GM10248 (cell line): Measurements from ENCODE around the gene TTLL5.
A peak's percentile ranks its signal among the peaks of the same experiment; 100 is the strongest.

Experiments
- CTCF ChIA-PET: fragments of 300-600 bp; sonication (Branson Sonifier 250); formaldehyde crosslinking; extraction: SDS; loops from one replicate; lab custom pipeline; 2021; ENCODE audit warnings: antibody characterized with exemption; lab: Yijun Ruan, JAX
- POLR2A ChIA-PET: fragments of 350-650 bp; sonication (Branson Sonifier 250); formaldehyde crosslinking; extraction: SDS; loops from one replicate; lab custom pipeline; 2020; ENCODE audit warnings: antibody characterized with exemption; lab: Yijun Ruan, JAX
- DNase-seq: peaks from one replicate; pipeline ENCODE4 v3.0.0; 2012; ENCODE audit errors: extremely low spot score
- CTCF ChIP-seq: IDR thresholded peaks from 2 replicates; pipeline ENCODE4 v1.5.1; 2012; ENCODE audit warnings: mild to moderate bottlenecking, low read depth; ENCODE audit errors: extremely low read depth, missing control alignments, control extremely low read depth

TTLL5 gene

GRCh38 chr14:75717729-75718128 is 56.7 kb downstream of the TTLL5 start:
- no peak for DNase-seq
- TF ChIP-seq CTCF: no peak
- ChIA-PET CTCF (interaction anchor here (1.7 kb wide), 1 partner anchor 8 kb away, joined by 11 read pairs; no protein-coding TSS in a partner anchor), POLR2A (no interaction called here)

GRCh38 chr14:75718199-75718598 is 57.2 kb downstream of the TTLL5 start:
- CTCF ChIA-PET: interaction anchor here (1.7 kb wide), 1 partner anchor 9 kb away, joined by 11 read pairs; no protein-coding TSS in a partner anchor
- no peak for DNase-seq
- POLR2A ChIA-PET: interaction anchor here (0.7 kb wide), 1 partner anchor 245 kb away, joined by 3 read pairs; no protein-coding TSS in a partner anchor
- TF ChIP-seq CTCF: no peak

GRCh38 chr14:75720116-75720515 is 59.1 kb downstream of the TTLL5 start:
- ChIA-PET POLR2A (no interaction called here), CTCF (interaction anchor here (1.1 to 2.2 kb wide), 4 partner anchors 10 to 262 kb away, joined by 3 to 15 read pairs (median 4); partner anchors contain the start of gene TGFB3)
- no peak for TF ChIP-seq CTCF
- DNase-seq: no peak

- CTCF ChIA-PET: interaction anchor here (0.9 to 2.2 kb wide), 5 partner anchors 11 to 261 kb away, joined by 3 to 15 read pairs (median 4); partner anchors contain the start of gene TGFB3
- no peak for TF ChIP-seq CTCF
- POLR2A ChIA-PET: no interaction called here
- no peak for DNase-seq
Measured at GRCh38 chr14:75720842-75721498, 59.9 kb downstream of the TTLL5 start.

GRCh38 chr14:75723716-75724115 is 62.7 kb downstream of the TTLL5 start:
- ChIA-PET POLR2A (no interaction called here), CTCF (interaction anchor here (1.5 to 3.2 kb wide), 3 partner anchors 14 to 326 kb away, joined by 3 to 24 read pairs (median 4); no protein-coding TSS in a partner anchor)
- TF ChIP-seq CTCF: no peak
- no peak for DNase-seq

- CTCF ChIA-PET: interaction anchor here (1.6 to 3.2 kb wide), 4 partner anchors 12 to 255 kb away, joined by 3 to 24 read pairs (median 4); no protein-coding TSS in a partner anchor
Measured at GRCh38 chr14:75724414-75725204, 63.6 kb downstream of the TTLL5 start.

More at GRCh38 chr14:75724414-75725204, 63.6 kb downstream of the TTLL5 start:
- DNase-seq: peak; percentile 8
- POLR2A ChIA-PET: no interaction called here
- no peak for TF ChIP-seq CTCF
